HEK293 (cell line): ENCODE data around the gene PET100.

Source experiments
- EGR2 ChIP-seq: fragments of 450-650 bp; formaldehyde crosslinking; IDR thresholded peaks from 2 replicates; pipeline ENCODE4 v1.5.1; 2016; ENCODE audit warnings: low read depth, missing biosample characterization, missing genetic modification characterization
- KLF10 ChIP-seq: fragments of 450-650 bp; IDR thresholded peaks from 2 replicates; pipeline ENCODE4 v1.5.1; 2018; ENCODE audit warnings: missing biosample characterization, mild to moderate bottlenecking, missing genetic modification characterization
- MEIS1 ChIP-seq: sonication (generic); formaldehyde crosslinking; IDR thresholded peaks from 2 replicates; pipeline ENCODE4 v1.8.1; 2022; ENCODE audit warnings: missing genetic modification reagents, mild to moderate bottlenecking, borderline replicate concordance
- PRDM1 ChIP-seq: fragments of 450-650 bp; formaldehyde crosslinking; IDR thresholded peaks from 2 replicates; pipeline ENCODE4; 2016; ENCODE audit warnings: missing biosample characterization, missing genetic modification characterization
- REST ChIP-seq: fragments of 450-650 bp; formaldehyde crosslinking; IDR thresholded peaks from 2 replicates; pipeline ENCODE4 v1.5.1; 2016; ENCODE audit warnings: missing biosample characterization, missing genetic modification characterization
- ZBTB26 ChIP-seq: fragments of 450-650 bp; formaldehyde crosslinking; optimal IDR thresholded peaks from 2 replicates; pipeline ENCODE3; 2016; ENCODE audit warnings: missing biosample characterization, mild to moderate bottlenecking, missing genetic modification characterization
- ZNF112 ChIP-seq: fragments of 450-650 bp; formaldehyde crosslinking; IDR thresholded peaks from 2 replicates; pipeline ENCODE4 v1.5.0; 2017; ENCODE audit warnings: missing biosample characterization, missing genetic modification characterization
- ZNF274 ChIP-seq, 2 experiments: fragments of 200-500 bp in 1 of 2; fragments of 450-650 bp in 1 of 2; sonication (Bioruptor generic) in 1 of 2; formaldehyde crosslinking in 1 of 2; IDR thresholded peaks; 2 replicates each; pipeline versions ENCODE4 v1.5.1 to v1.6.1; 2014 to 2016; ENCODE audit warnings: borderline replicate concordance in 1 of 2, inconsistent platforms in 1 of 2, low read length in 1 of 2, missing biosample characterization in 1 of 2, missing genetic modification characterization in 1 of 2
- ZNF449 ChIP-seq: fragments of 450-650 bp; formaldehyde crosslinking; IDR thresholded peaks from 2 replicates; pipeline ENCODE4 v1.5.1; 2017; ENCODE audit warnings: missing biosample characterization, mild to moderate bottlenecking, missing genetic modification characterization, moderate library complexity
- ZNF501 ChIP-seq: fragments of 450-650 bp; formaldehyde crosslinking; IDR thresholded peaks from 2 replicates; pipeline ENCODE4 v1.5.1; 2016; ENCODE audit warnings: missing biosample characterization, missing genetic modification characterization
- ZSCAN16 ChIP-seq: fragments of 450-650 bp; formaldehyde crosslinking; IDR thresholded peaks from 2 replicates; pipeline ENCODE4 v1.5.1; 2016; ENCODE audit warnings: missing biosample characterization, missing genetic modification characterization
- TF ChIP-seq, protein P1 (sequence below): fragments of 450-650 bp; formaldehyde crosslinking; IDR thresholded peaks from 2 replicates; pipeline ENCODE4 v1.5.1; 2016; ENCODE audit warnings: missing biosample characterization, missing genetic modification characterization, low read depth
- TF ChIP-seq, protein P2 (sequence below): fragments of 450-650 bp; formaldehyde crosslinking; IDR thresholded peaks from 2 replicates; pipeline ENCODE4 v1.5.1; 2016; ENCODE audit warnings: missing biosample characterization, missing genetic modification characterization
- TF ChIP-seq, protein P3 (sequence below): fragments of 450-650 bp; formaldehyde crosslinking; IDR thresholded peaks from 2 replicates; pipeline ENCODE4 v1.5.1; 2016; ENCODE audit warnings: missing biosample characterization, missing genetic modification characterization

GRCh38 chr19:7672522-7672921 is 42.9 kb downstream of the PET100 start:
- no peak for TF ChIP-seq REST (tag by site-specific recombination)
- no peak for TF ChIP-seq ZNF501
- TF ChIP-seq ZNF112 (tag by site-specific recombination) = no peak
- no peak for TF ChIP-seq ZBTB26 (tag by site-specific recombination)
- no peak for TF ChIP-seq KLF10 (tag by site-specific recombination)
- TF ChIP-seq, protein P1, sequence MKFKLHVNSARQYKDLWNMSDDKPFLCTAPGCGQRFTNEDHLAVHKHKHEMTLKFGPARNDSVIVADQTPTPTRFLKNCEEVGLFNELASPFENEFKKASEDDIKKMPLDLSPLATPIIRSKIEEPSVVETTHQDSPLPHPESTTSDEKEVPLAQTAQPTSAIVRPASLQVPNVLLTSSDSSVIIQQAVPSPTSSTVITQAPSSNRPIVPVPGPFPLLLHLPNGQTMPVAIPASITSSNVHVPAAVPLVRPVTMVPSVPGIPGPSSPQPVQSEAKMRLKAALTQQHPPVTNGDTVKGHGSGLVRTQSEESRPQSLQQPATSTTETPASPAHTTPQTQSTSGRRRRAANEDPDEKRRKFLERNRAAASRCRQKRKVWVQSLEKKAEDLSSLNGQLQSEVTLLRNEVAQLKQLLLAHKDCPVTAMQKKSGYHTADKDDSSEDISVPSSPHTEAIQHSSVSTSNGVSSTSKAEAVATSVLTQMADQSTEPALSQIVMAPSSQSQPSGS (tag by site-specific recombination) = no peak
- TF ChIP-seq, protein P2, sequence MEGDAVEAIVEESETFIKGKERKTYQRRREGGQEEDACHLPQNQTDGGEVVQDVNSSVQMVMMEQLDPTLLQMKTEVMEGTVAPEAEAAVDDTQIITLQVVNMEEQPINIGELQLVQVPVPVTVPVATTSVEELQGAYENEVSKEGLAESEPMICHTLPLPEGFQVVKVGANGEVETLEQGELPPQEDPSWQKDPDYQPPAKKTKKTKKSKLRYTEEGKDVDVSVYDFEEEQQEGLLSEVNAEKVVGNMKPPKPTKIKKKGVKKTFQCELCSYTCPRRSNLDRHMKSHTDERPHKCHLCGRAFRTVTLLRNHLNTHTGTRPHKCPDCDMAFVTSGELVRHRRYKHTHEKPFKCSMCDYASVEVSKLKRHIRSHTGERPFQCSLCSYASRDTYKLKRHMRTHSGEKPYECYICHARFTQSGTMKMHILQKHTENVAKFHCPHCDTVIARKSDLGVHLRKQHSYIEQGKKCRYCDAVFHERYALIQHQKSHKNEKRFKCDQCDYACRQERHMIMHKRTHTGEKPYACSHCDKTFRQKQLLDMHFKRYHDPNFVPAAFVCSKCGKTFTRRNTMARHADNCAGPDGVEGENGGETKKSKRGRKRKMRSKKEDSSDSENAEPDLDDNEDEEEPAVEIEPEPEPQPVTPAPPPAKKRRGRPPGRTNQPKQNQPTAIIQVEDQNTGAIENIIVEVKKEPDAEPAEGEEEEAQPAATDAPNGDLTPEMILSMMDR (tag by site-specific recombination) = no peak
- no peak for TF ChIP-seq ZNF274 (IDR thresholded peaks at IDR 0.05; ENCODE audit: low read length)
- TF ChIP-seq ZNF274 (tag by site-specific recombination; IDR thresholded peaks at IDR 0.05; ENCODE audit: borderline replicate concordance) = no peak
- TF ChIP-seq, protein P3, sequence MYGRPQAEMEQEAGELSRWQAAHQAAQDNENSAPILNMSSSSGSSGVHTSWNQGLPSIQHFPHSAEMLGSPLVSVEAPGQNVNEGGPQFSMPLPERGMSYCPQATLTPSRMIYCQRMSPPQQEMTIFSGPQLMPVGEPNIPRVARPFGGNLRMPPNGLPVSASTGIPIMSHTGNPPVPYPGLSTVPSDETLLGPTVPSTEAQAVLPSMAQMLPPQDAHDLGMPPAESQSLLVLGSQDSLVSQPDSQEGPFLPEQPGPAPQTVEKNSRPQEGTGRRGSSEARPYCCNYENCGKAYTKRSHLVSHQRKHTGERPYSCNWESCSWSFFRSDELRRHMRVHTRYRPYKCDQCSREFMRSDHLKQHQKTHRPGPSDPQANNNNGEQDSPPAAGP = no peak
- no peak for TF ChIP-seq ZNF449 (tag by site-specific recombination)
- no peak for TF ChIP-seq ZSCAN16 (tag by site-specific recombination)
- no peak for TF ChIP-seq PRDM1 (tag by site-specific recombination)
- no peak for TF ChIP-seq MEIS1 (CRISPR knock-in tag)
- TF ChIP-seq EGR2 (tag by site-specific recombination) = no peak
